ENCODE results near the gene SH3PXD2A. TPM values are rescaled to one million over a fixed set of nuclear protein-coding genes. Genes with fewer than 3 reads are reported as not detected.

SH3PXD2A gene
- total RNA-seq, 1 experiment from 2014 or later, result 6.3 TPM

- CTCF ChIA-PET, result no interaction called here
- intact Hi-C loops (cut with micrococcal nuclease; ENCODE audit: unreplicated experiment), result no loop called here
- no peaks in the 10 kb centered on the region for H3K27me3 ChIP-seq (replicated peaks; ENCODE audit: control insufficient read depth, insufficient read depth, low read length)
- POLR2A ChIA-PET, result no interaction called here
- Mint-ChIP-seq H3K9me3 (ENCODE audit: unreplicated experiment) (no peaks in the 10 kb centered on the region), H3K4me3 (ENCODE audit: unreplicated experiment) (no peak overlapping the region), H3K27ac (ENCODE audit: unreplicated experiment) (no peak overlapping the region), H3K4me1 (ENCODE audit: low read depth, unreplicated experiment) (peaks cover 34% of the 10 kb centered on the region), H3K36me3 (ENCODE audit: insufficient read depth, unreplicated experiment) (no peaks in the 10 kb centered on the region), H3K27me3 (ENCODE audit: insufficient read depth, unreplicated experiment) (no peaks in the 10 kb centered on the region)
- no peaks in the 10 kb centered on the region for H3K9me3 ChIP-seq
- TF ChIP-seq, protein P1, sequence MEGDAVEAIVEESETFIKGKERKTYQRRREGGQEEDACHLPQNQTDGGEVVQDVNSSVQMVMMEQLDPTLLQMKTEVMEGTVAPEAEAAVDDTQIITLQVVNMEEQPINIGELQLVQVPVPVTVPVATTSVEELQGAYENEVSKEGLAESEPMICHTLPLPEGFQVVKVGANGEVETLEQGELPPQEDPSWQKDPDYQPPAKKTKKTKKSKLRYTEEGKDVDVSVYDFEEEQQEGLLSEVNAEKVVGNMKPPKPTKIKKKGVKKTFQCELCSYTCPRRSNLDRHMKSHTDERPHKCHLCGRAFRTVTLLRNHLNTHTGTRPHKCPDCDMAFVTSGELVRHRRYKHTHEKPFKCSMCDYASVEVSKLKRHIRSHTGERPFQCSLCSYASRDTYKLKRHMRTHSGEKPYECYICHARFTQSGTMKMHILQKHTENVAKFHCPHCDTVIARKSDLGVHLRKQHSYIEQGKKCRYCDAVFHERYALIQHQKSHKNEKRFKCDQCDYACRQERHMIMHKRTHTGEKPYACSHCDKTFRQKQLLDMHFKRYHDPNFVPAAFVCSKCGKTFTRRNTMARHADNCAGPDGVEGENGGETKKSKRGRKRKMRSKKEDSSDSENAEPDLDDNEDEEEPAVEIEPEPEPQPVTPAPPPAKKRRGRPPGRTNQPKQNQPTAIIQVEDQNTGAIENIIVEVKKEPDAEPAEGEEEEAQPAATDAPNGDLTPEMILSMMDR (IDR thresholded peaks at IDR 0.05; ENCODE audit: insufficient read depth in 1 of 2, low read depth in 1 of 2, low read length in 1 of 2, severe bottlenecking in 1 of 2, unreplicated experiment in 1 of 2), result no peak
- no peak overlapping the region for H3K4me3 ChIP-seq (ENCODE audit: low read depth, low read length)
- peaks cover 40% of the 10 kb centered on the region for H3K4me1 ChIP-seq
- BruUV-seq (replicated peaks), result no TSS peak
- H3K36me3 ChIP-seq (ENCODE audit: control insufficient read depth, insufficient read depth, low read length), result peaks cover 1% of the 10 kb centered on the region; the same call in 1 of the 2 replicates
- no peak for DNase-seq
These were observed 46.6 kb downstream of the SH3PXD2A start for GRCh38 chr10:103808780-103809179.

DNA sequence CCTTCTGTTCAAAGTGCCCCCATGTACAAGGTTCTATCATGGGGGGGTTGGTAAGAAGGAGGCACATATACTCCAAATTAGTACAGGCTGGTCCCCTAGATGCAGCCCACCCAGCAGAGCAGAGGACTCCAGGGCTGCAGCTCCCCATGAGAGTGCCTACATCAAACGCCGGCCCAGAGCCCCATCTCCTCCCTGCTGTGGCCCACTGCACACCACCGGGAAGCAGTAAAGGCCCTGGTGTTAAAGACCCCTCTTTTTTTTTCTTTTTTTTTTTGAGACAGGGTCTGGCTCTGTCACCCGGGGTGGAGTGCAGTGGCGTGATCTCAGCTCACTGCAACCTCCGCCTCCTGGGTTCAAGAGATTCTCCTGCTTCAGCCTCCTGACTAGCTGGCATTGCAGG lies 47.4 kb downstream of the SH3PXD2A start:
- H3K4me3 ChIP-seq (ENCODE audit: low read depth, low read length), result no peak overlapping the region
- no peaks in the 10 kb centered on the region for H3K36me3 Mint-ChIP-seq (ENCODE audit: insufficient read depth, unreplicated experiment)
- peaks cover 38% of the 10 kb centered on the region for H3K4me1 Mint-ChIP-seq (ENCODE audit: low read depth, unreplicated experiment)
- DNase-seq, result no peak
- TF ChIP-seq, protein P1 (IDR thresholded peaks at IDR 0.05; ENCODE audit: insufficient read depth in 1 of 2, low read depth in 1 of 2, low read length in 1 of 2, severe bottlenecking in 1 of 2, unreplicated experiment in 1 of 2), result no peak
- ChIA-PET CTCF (no interaction called here), POLR2A (interaction anchor here (0.6 kb wide), 1 partner anchor 54 kb away, joined by 5 read pairs; no protein-coding TSS in a partner anchor)
- no peaks in the 10 kb centered on the region for H3K27me3 ChIP-seq (replicated peaks; ENCODE audit: control insufficient read depth, insufficient read depth, low read length)
- intact Hi-C loops (cut with micrococcal nuclease; ENCODE audit: unreplicated experiment), result no loop called here
- H3K36me3 ChIP-seq (ENCODE audit: control insufficient read depth, insufficient read depth, low read length), result peaks cover 1% of the 10 kb centered on the region; the same call in 1 of the 2 replicates
- H3K4me3 Mint-ChIP-seq (ENCODE audit: unreplicated experiment), result no peak overlapping the region
- H3K27me3 Mint-ChIP-seq (ENCODE audit: insufficient read depth, unreplicated experiment), result no peaks in the 10 kb centered on the region
- H3K4me1 ChIP-seq, result peaks cover 47% of the 10 kb centered on the region
- H3K9me3 Mint-ChIP-seq (ENCODE audit: unreplicated experiment), result no peaks in the 10 kb centered on the region
- H3K9me3 ChIP-seq, result no peaks in the 10 kb centered on the region
- no peak overlapping the region for H3K27ac Mint-ChIP-seq (ENCODE audit: unreplicated experiment)
- BruUV-seq (replicated peaks), result no TSS peak

- peaks cover 34% of the 10 kb centered on the region for H3K4me1 Mint-ChIP-seq (ENCODE audit: low read depth, unreplicated experiment)
These were observed 48.8 kb downstream of the SH3PXD2A start for GRCh38 chr10:103806395-103807187.

More at GRCh38 chr10:103806395-103807187, 48.8 kb downstream of the SH3PXD2A start:
- H3K4me3 Mint-ChIP-seq (ENCODE audit: unreplicated experiment), result no peak overlapping the region
- H3K27ac Mint-ChIP-seq (ENCODE audit: unreplicated experiment), result no peak overlapping the region
- POLR2A ChIA-PET, result no interaction called here
- Histone ChIP-seq H3K27me3 (replicated peaks; ENCODE audit: control insufficient read depth, insufficient read depth, low read length) (no peaks in the 10 kb centered on the region), H3K9me3 (no peaks in the 10 kb centered on the region), H3K4me1 (peaks cover 49% of the 10 kb centered on the region), H3K36me3 (ENCODE audit: control insufficient read depth, insufficient read depth, low read length) (peaks cover 1% of the 10 kb centered on the region; the same call in 1 of the 2 replicates), H3K4me3 (ENCODE audit: low read depth, low read length) (no peak overlapping the region)
- DNase-seq, result no peak
- no TSS peak for BruUV-seq (replicated peaks)
- no peaks in the 10 kb centered on the region for H3K27me3 Mint-ChIP-seq (ENCODE audit: insufficient read depth, unreplicated experiment)
- CTCF ChIA-PET, result interaction anchor here (1.0 kb wide), 1 partner anchor 25 kb away, joined by 4 read pairs; no protein-coding TSS in a partner anchor
- no peaks in the 10 kb centered on the region for H3K36me3 Mint-ChIP-seq (ENCODE audit: insufficient read depth, unreplicated experiment)
- no peaks in the 10 kb centered on the region for H3K9me3 Mint-ChIP-seq (ENCODE audit: unreplicated experiment)
- intact Hi-C loops (cut with micrococcal nuclease; ENCODE audit: unreplicated experiment), result no loop called here
- TF ChIP-seq, protein P1 (IDR thresholded peaks at IDR 0.05; ENCODE audit: insufficient read depth in 1 of 2, low read depth in 1 of 2, low read length in 1 of 2, severe bottlenecking in 1 of 2, unreplicated experiment in 1 of 2), result no peak

Data from Caco-2 (cell line).